Colonic mucosa (tissue), 4 donors: ENCODE data around the gene SOX18. TPM values are rescaled to one million over a fixed set of nuclear protein-coding genes. Genes with fewer than 3 reads are reported as not detected.

Source experiments
- DNase-seq: peaks from one replicate; pipeline ENCODE4 v3.0.0-alpha.2; 2020
- H3K27ac ChIP-seq: fragments of 200-600 bp; one replicate; pipeline ENCODE4 v1.8.0; 2021
- H3K27me3 ChIP-seq: fragments of 200-600 bp; one replicate; pipeline ENCODE4 v1.8.0; 2021
- H3K36me3 ChIP-seq: fragments of 200-600 bp; one replicate; pipeline ENCODE4 v1.8.0; 2021
- H3K4me1 ChIP-seq: fragments of 200-600 bp; one replicate; pipeline ENCODE4 v1.8.0; 2021; ENCODE audit warnings: mild to moderate bottlenecking
- H3K4me3 ChIP-seq: fragments of 200-600 bp; one replicate; pipeline ENCODE4 v1.8.0; 2021
- H3K9ac ChIP-seq, 2 donors: one replicate each; pipeline ENCODE4 v1.7.0; 2013; ENCODE audit warnings: control low read depth in 2 of 2, low read depth in 2 of 2, low read length in 2 of 2
- H3K9me3 ChIP-seq: fragments of 200-600 bp; one replicate; pipeline ENCODE4 v1.8.0; 2021
- CTCF ChIP-seq: fragments of 200-600 bp; IDR thresholded peaks from one replicate; pipeline ENCODE4 v1.8.0; 2022; ENCODE audit warnings: antibody characterized with exemption, mild to moderate bottlenecking
- intact Hi-C: fragments of 100-400 bp; cut with DNase I; formaldehyde crosslinking; loops from one replicate; pipeline ENCODE4 v1.14.1; 2022
- total RNA-seq, 2 donors: library from RNA; stranded (reverse); fragmentation: NEBNext Ultra II Directional in 1 of 2; extraction: Animal tissue kit (Norgen Biotek cat#: 25700) in 1 of 2; gene quantifications; one replicate each; pipeline ENCODE4 v1.2.1, GENCODE V29; 2021
- donor health status: healthy.
- donor health status: DM: no; HTN: no; CAD: no.
- donor health status: DM: no; HTN: no; CAD: no.

The SOX18 gene
- 10 to 100 TPM in 1 of 2 donors, 1 to 10 TPM in 1; 8.4 to 26.8 TPM for total RNA-seq

- no peak for TF ChIP-seq CTCF
- no peak within 1 kb of the TSS for H3K4me3 ChIP-seq
- no peaks in the 10 kb centered on the region for H3K9me3 ChIP-seq
- H3K27me3 ChIP-seq, result peaks cover 72% of the 10 kb centered on the region
- no peak within 1 kb of the TSS for H3K9ac ChIP-seq
- intact Hi-C loops, result no loop called here
- no peaks in the 10 kb centered on the region for H3K4me1 ChIP-seq
- H3K27ac ChIP-seq, result no peak within 1 kb of the TSS
- no peak for DNase-seq
- no peaks in the 10 kb centered on the region for H3K36me3 ChIP-seq
These were observed at the start of gene SOX18 for GRCh38 chr20:64049060-64049877. TSS of gene SOX18 (minus strand) at chr20:64049639. CDS start at chr20:64049516, 123 bp downstream.

GRCh38 chr20:64098471-64099013, 49.1 kb upstream of the SOX18 start:
- intact Hi-C loops, result no loop called here
- no peaks in the 10 kb centered on the region for H3K36me3 ChIP-seq
- no peaks in the 10 kb centered on the region for H3K9me3 ChIP-seq
- H3K4me3 ChIP-seq, result no peak overlapping the region
- no peak for TF ChIP-seq CTCF
- DNase-seq, result no peak
- H3K4me1 ChIP-seq, result no peaks in the 10 kb centered on the region
- peaks cover 29% of the 10 kb centered on the region for H3K27me3 ChIP-seq
- H3K9ac ChIP-seq, result no peak overlapping the region
- H3K27ac ChIP-seq, result no peak overlapping the region

GRCh38 chr20:64096535-64096934, 47.1 kb upstream of the SOX18 start:
- H3K9ac ChIP-seq, result no peak overlapping the region

GRCh38 chr20:64095927-64096326, 46.5 kb upstream of the SOX18 start:
- no peak overlapping the region for H3K27ac ChIP-seq
- H3K9me3 ChIP-seq, result no peaks in the 10 kb centered on the region
- no peak for TF ChIP-seq CTCF
- peaks cover 5% of the 10 kb centered on the region for H3K27me3 ChIP-seq
- intact Hi-C loops, result no loop called here
- H3K4me1 ChIP-seq, result no peaks in the 10 kb centered on the region
- no peak overlapping the region for H3K9ac ChIP-seq
- no peaks in the 10 kb centered on the region for H3K36me3 ChIP-seq
- H3K4me3 ChIP-seq, result no peak overlapping the region
- no peak for DNase-seq

More at GRCh38 chr20:64096535-64096934, 47.1 kb upstream of the SOX18 start:
- Histone ChIP-seq H3K36me3 (no peaks in the 10 kb centered on the region), H3K27ac (no peak overlapping the region), H3K27me3 (peaks cover 11% of the 10 kb centered on the region), H3K4me3 (no peak overlapping the region), H3K9me3 (no peaks in the 10 kb centered on the region), H3K4me1 (no peaks in the 10 kb centered on the region)
- TF ChIP-seq CTCF, result no peak
- DNase-seq, result no peak
- intact Hi-C loops, result no loop called here

GRCh38 chr20:64095455-64095854, 46.0 kb upstream of the SOX18 start:
- intact Hi-C loops, result no loop called here
- H3K27ac ChIP-seq, result no peak overlapping the region
- no peaks in the 10 kb centered on the region for H3K4me1 ChIP-seq
- H3K36me3 ChIP-seq, result no peaks in the 10 kb centered on the region
- DNase-seq, result no peak
- no peaks in the 10 kb centered on the region for H3K9me3 ChIP-seq
- H3K4me3 ChIP-seq, result no peak overlapping the region
- peaks cover under 1% of the 10 kb centered on the region for H3K27me3 ChIP-seq
- no peak overlapping the region for H3K9ac ChIP-seq
- TF ChIP-seq CTCF, result no peak
